GM18867 (cell line): ENCODE results near the gene CYP1A2.
"Not testable (repeated sequence)": the region's sequence is repeated elsewhere in the genome, so short reads cannot be mapped to it uniquely, and the experiment has no call there.

Experiments
- ATAC-seq: cut with Tn5 transposase; IDR thresholded peaks from one replicate; pipeline ENCODE4 v1.9.1; 2021; ENCODE audit warnings: mild to moderate bottlenecking, moderate library complexity; ENCODE audit not compliant: unreplicated experiment

Gene CYP1A2

GRCh38 chr15:74775894-74776293 is 27.2 kb downstream of the CYP1A2 start:
- ATAC-seq, result no peak

GRCh38 chr15:74776821-74777768 is 28.4 kb downstream of the CYP1A2 start:
- ATAC-seq, result peak; percentile 32

- ATAC-seq, result no peak
Observed at GRCh38 chr15:74777769-74778598, 29.3 kb downstream of the CYP1A2 start.

GRCh38 chr15:74778599-74778970 is 29.9 kb downstream of the CYP1A2 start:
- ATAC-seq, result no peak

- ATAC-seq, result no peak
Observed at GRCh38 chr15:74779162-74779648, 30.6 kb downstream of the CYP1A2 start.

GRCh38 chr15:74780523-74781430 is 32.1 kb downstream of the CYP1A2 start:
- ATAC-seq, result no peak

GRCh38 chr15:74781431-74782258 is 33.0 kb downstream of the CYP1A2 start, which contains the start of gene CSK:
Gene CSK, plus strand, starts transcription at chr15:74782080. Its CDS starts 16,218 bp downstream, at chr15:74798298.
- ATAC-seq, result peak; percentile 48

GRCh38 chr15:74782259-74783071 is 33.8 kb downstream of the CYP1A2 start:
- ATAC-seq, result peak; percentile 4

GRCh38 chr15:74783072-74783807 is 34.6 kb downstream of the CYP1A2 start:
- no peak for ATAC-seq

- no peak for ATAC-seq
Observed at GRCh38 chr15:74783808-74784175, 35.1 kb downstream of the CYP1A2 start.

- ATAC-seq, result no peak
Observed at GRCh38 chr15:74784426-74785193, 36.0 kb downstream of the CYP1A2 start.

GRCh38 chr15:74785194-74786032 is 36.8 kb downstream of the CYP1A2 start:
- no peak for ATAC-seq

GRCh38 chr15:74786081-74786480 is 37.4 kb downstream of the CYP1A2 start:
- not testable (repeated sequence) for ATAC-seq

GRCh38 chr15:74786551-74787165 is 38.0 kb downstream of the CYP1A2 start:
- no peak for ATAC-seq

GRCh38 chr15:74787251-74788041 is 38.8 kb downstream of the CYP1A2 start:
- ATAC-seq, result peak; percentile 46
